HG02981 (cell line): ENCODE data around the gene DBF4B.

Experiments
- ATAC-seq: cut with Tn5 transposase; IDR thresholded peaks from one replicate; pipeline ENCODE4 v1.9.1; 2021; ENCODE audit warnings: mild to moderate bottlenecking, moderate library complexity; ENCODE audit not compliant: unreplicated experiment

DBF4B gene

GRCh38 chr17:44795421-44795820 is 87.0 kb downstream of the DBF4B start:
- no peak for ATAC-seq

GRCh38 chr17:44795928-44796327 is 87.5 kb downstream of the DBF4B start:
- no peak for ATAC-seq

GRCh38 chr17:44796731-44797130 is 88.3 kb downstream of the DBF4B start:
- ATAC-seq = no peak

- no peak for ATAC-seq
Observed at GRCh38 chr17:44797802-44798201, 89.3 kb downstream of the DBF4B start.

GRCh38 chr17:44798356-44798755 is 89.9 kb downstream of the DBF4B start:
- no peak for ATAC-seq
